Pons (tissue), 1 donor: ENCODE results near the gene CXCL3.
A peak's percentile ranks its signal among the peaks of the same experiment; 100 is the strongest.

Experiments used
- DNase-seq: peaks from one replicate; pipeline ENCODE4 v3.0.0-alpha.2; 2016; ENCODE audit warnings: low spot score

The CXCL3 gene

GRCh38 chr4:74055498-74055897 is 17.0 kb upstream of the CXCL3 start:
- DNase-seq = no peak

DNA sequence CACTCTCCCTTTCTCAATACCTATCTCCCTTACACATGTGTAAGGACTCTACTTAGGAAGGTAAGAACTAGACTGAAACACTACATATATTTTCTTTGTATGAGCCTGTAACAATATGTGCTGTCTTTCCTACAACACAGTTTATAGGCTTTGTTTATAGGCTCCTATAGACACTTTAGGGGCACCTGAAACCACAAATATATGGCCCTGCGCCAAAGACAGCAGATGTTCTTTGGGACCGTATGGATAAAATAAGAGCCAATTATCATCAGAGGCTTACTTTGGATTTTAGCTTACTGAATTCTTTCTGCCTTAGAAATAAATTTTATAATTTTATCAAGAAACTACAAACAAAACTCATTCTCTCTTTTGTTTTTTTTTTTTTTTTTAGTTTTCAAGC is 16.6 kb upstream of the CXCL3 start:
- no peak for DNase-seq

DNA sequence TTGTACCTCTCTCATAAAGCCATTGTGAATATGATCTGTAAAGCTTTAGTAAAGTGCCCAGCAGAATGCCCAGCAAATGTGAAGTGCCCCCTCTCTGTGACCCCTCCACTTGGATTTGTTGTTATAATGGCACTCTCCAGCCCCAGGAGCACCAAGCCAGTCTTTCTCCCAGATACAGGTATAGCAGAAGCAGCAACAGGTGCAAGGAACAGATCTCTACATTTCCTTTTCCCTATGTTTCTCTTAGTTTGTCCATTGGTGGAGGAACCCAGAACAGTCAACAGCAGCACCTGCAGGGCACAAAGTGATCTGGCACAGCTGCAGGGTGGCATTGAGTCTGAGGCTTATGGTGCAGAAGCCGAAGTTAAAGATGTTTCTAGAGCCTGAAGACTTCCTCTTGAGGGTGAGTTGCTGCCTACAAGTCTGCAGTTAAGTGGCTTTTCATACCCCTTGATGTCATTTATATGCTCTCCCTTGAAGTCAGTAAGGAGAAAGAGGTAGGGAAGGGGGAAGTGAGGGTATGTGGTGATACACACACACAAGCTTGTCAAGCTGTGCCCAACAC is 16.1 kb upstream of the CXCL3 start:
- no peak for DNase-seq

DNA sequence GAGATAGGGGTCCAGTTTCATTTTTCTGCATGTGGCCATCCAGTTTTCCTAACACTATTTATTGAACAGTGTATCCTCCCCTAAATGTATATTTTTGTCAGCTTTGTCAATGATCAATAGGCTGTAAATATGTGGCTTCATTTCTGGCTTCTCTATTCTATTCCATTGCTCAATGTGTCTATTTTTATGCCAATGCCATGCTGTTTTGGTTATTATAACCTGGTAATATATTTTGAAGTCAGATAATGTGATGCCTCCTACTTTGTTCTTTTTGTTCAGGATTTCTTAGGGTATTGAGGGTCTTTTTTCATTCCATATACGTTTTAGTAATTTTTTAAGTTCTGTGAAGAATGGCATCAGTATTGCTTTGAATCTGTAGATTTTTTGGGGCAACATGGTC is 8.7 kb upstream of the CXCL3 start:
- no peak for DNase-seq

GRCh38 chr4:74045772-74046171 is 7.3 kb upstream of the CXCL3 start:
- no peak for DNase-seq

DNA sequence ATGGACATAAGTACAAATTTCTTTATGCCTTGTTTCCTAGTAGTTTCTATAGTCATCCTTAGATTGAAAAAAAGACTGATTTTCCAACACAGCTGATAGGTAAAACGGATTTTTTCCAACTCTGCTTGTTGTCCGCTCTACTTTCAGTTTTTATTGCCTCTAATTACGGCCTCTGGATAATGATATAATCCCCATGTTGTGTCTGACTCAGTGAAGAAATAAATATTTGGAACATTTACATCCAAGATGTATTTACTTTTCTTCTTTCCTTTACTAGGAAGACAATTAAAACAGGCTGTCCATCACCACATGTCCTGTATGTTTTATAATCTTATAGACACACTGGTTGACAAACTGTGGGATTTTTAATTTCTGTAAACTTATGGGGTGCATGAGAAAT is 6.8 kb upstream of the CXCL3 start:
- no peak for DNase-seq

GRCh38 chr4:74044677-74045076 is 6.2 kb upstream of the CXCL3 start:
- DNase-seq = no peak

DNA sequence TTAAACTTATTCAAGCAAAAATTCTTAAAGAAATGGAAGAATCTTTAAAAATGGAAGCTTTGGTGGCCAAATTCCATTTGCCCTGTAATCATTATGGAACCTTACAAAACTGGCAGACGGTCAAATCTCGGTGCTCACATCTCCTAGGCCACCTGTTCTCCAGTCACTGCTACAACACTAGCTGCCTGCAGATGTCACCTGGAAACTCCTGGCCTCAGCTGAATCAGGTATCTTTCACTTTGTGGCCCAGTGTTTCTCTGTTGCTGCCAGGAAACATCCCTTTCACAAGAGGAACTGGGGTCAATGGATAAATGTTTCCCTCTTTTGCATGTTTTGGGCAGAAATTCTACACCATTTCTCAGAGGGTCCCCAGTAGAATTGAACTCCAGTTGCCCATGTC is 4.2 kb upstream of the CXCL3 start:
- peak; percentile 3 for DNase-seq

GRCh38 chr4:74041418-74041817 is 2.9 kb upstream of the CXCL3 start:
- DNase-seq = no peak

DNA sequence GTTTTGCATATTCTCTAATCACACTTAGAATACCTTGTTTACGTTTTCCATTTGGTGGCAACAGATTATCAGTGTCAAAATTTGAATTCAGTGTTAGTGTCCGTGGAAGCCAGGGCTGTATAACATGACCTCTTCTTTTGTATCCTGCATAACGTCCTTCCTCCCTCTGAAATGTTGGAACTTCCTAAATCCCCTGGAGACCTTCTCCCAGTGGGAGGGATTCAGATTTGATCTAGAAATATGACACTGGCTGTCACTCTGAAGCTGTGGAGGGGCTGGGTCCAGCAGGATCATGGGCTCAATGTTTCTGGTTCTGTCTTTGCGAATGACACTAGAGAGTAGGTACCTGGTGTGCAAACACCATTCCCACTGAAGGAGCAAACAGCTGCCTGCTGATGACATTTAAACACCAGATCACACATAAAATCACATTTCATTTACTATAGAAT is 850 bp upstream of the CXCL3 start:
- DNase-seq = no peak

GRCh38 chr4:74038086-74038424 is 434 bp downstream of the CXCL3 start:
- DNase-seq = no peak

- no peak for DNase-seq
These were observed 1.2 kb downstream of the CXCL3 start for GRCh38 chr4:74037076-74037955.

DNA sequence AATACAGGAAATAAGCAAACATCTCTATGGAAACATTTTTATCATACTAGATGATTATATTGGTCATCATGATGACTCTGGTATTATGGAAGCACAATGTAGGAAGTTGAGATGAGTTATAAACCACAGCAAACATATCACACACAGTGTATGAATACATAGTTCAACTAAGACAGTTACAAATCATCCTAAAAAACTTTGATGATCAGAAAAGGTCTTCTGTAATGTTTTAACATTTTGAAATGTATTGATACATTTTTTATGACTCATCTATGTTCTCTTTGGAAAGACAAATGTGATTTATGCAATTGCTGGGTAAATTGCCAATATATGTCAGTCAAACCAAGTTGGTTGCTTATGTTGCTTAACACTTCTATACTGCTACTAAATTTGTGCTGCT is 4.8 kb downstream of the CXCL3 start:
- DNase-seq = no peak

GRCh38 chr4:74032064-74032463 is 6.4 kb downstream of the CXCL3 start:
- no peak for DNase-seq

DNA sequence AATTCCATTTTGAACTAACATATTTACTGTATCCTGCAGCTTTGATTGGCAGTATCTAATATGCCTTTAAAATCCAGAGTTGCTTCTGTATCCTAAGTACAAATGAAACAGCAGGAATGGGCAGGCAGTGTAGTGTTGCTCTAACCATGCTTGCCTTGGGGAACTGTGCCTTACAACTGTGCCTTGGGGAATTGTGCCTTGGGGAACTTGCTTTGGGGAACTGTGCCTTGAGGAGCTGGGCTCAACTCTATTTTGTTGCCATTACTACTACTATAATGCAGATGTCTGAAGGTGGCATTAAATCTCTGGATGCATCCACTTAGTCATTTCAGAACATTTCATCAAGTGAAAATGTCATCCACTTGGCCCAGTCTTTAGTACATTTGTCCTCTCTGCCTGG is 6.9 kb downstream of the CXCL3 start:
- DNase-seq = no peak

DNA sequence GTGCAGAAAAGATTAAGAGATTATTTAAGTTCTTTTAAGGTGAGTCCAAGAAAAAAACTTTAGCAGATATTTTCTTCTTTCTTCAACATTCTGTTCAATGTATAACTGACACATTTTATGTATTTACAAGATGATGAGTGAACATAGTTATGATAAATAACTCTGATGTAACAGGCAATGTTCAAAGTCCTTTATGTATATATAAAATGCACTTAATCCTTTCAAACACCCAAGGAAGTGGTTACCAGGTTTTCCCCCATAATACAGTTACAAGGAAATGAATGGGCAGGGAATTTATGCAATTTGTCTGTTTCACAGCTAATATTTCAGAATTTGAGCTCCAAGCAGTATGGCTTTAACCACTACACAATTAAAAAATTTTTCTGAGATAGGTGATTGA is 8.2 kb downstream of the CXCL3 start:
- no peak for DNase-seq

GRCh38 chr4:74028504-74028903 is 10.0 kb downstream of the CXCL3 start:
- DNase-seq = no peak

DNA sequence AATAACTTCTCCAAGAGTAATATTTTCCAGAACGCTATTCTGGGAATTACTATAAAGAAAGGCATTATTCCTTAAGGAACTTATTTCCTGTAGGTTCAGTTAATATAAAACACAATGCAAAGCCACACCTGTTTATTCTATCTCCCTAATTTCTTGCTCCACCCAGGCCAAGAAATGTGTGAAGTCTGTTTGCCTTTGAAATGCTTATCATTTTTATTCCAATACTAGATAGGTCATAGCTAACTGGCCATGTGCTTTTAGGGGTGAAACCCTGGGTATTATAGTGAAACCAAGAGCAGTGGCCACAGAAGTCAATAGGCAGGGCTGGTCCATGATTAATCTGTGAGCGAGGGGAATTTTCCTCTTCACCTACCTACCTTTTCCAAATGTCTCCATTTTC is 14.8 kb downstream of the CXCL3 start:
- DNase-seq = no peak

GRCh38 chr4:74021601-74022000 is 16.9 kb downstream of the CXCL3 start:
- DNase-seq = no peak

GRCh38 chr4:74018771-74019170 is 19.7 kb downstream of the CXCL3 start:
- DNase-seq = no peak

GRCh38 chr4:74018116-74018515 is 20.4 kb downstream of the CXCL3 start:
- DNase-seq = no peak

DNA sequence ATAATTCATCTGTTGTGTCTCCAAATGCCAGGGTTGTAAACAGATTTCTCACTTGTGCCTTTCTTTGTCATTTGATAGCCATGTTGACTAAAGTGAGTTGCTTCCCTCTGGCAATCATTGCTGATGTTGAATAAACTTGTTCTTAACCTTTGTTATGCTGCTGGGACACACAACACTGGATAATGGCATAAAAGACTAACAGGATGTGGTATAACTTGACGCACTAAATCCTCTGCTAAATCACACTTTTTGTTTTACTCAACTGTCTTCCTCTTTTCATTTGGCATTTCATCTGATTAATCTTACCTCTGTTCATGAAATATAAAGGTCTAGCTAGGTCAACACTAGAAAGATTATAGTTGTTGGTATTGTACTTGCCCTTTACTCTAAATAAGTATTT is 22.4 kb downstream of the CXCL3 start:
- DNase-seq = no peak

GRCh38 chr4:74015126-74015780 is 23.2 kb downstream of the CXCL3 start:
- DNase-seq = no peak
